Mesothelial cell of epicardium (in vitro differentiated cells): Measurements from ENCODE around the gene OGDH. TPM values are rescaled to one million over a fixed set of nuclear protein-coding genes. Genes with fewer than 3 reads are reported as not detected.

Experiments used
- DNase-seq, 2 experiments: peaks; one replicate each; pipeline ENCODE4 v3.0.0; 2021; ENCODE audit warnings: low spot score in 2 of 2; ENCODE audit not compliant: unreplicated experiment in 2 of 2
- H3K27ac Mint-ChIP-seq: 2 replicates; pipeline ENCODE4 v1.8.0; 2021; ENCODE audit warnings: mixed read lengths
- H3K27me3 Mint-ChIP-seq: 2 replicates; pipeline ENCODE4 v1.8.0; 2021; ENCODE audit warnings: low read depth, mixed read lengths
- H3K36me3 Mint-ChIP-seq: 2 replicates; pipeline ENCODE4 v1.8.0; 2021; ENCODE audit warnings: mixed read lengths
- H3K4me1 Mint-ChIP-seq: 2 replicates; pipeline ENCODE4 v1.8.0; 2021; ENCODE audit warnings: mixed read lengths
- H3K4me3 Mint-ChIP-seq: 2 replicates; pipeline ENCODE4 v1.8.0; 2021; ENCODE audit warnings: mild to moderate bottlenecking, moderate library complexity, mixed read lengths
- H3K9me3 Mint-ChIP-seq: 2 replicates; pipeline ENCODE4 v1.8.0; 2021; ENCODE audit warnings: mixed read lengths
- CTCF ChIP-seq: fragments of 200-600 bp; sonication (generic); IDR thresholded peaks from one replicate; pipeline ENCODE4 v1.5.0; 2021; ENCODE audit warnings: antibody characterized with exemption; ENCODE audit not compliant: unreplicated experiment
- total RNA-seq: library from RNA; stranded (reverse); gene quantifications from 3 replicates; pipeline ENCODE4 v1.2.1, GENCODE V29; 2021

The OGDH gene
- total RNA-seq, 1 donor from 2014 or later = 71.2 TPM

GRCh38 chr7:44666566-44666965, 60.1 kb downstream of the OGDH start:
- Mint-ChIP-seq H3K36me3 (peaks cover 36% of the 10 kb centered on the region), H3K27ac (no peak overlapping the region), H3K9me3 (peaks cover 3% of the 10 kb centered on the region), H3K4me3 (no peak overlapping the region), H3K4me1 (peaks cover 11% of the 10 kb centered on the region), H3K27me3 (no peaks in the 10 kb centered on the region)
- TF ChIP-seq CTCF = no peak
- DNase-seq = no peak

- Mint-ChIP-seq H3K27me3 (no peaks in the 10 kb centered on the region), H3K4me3 (no peak overlapping the region), H3K4me1 (peaks cover 11% of the 10 kb centered on the region), H3K27ac (no peak overlapping the region), H3K9me3 (peaks cover under 1% of the 10 kb centered on the region), H3K36me3 (peaks cover 35% of the 10 kb centered on the region)
- no peak for DNase-seq
- TF ChIP-seq CTCF = no peak
These were observed 60.8 kb downstream of the OGDH start for GRCh38 chr7:44667190-44667589.

GRCh38 chr7:44671069-44671468, 64.6 kb downstream of the OGDH start:
- Mint-ChIP-seq H3K4me1 (peaks cover 2% of the 10 kb centered on the region), H3K9me3 (no peaks in the 10 kb centered on the region), H3K27ac (no peak overlapping the region), H3K36me3 (peaks cover 39% of the 10 kb centered on the region), H3K4me3 (no peak overlapping the region), H3K27me3 (no peaks in the 10 kb centered on the region)
- TF ChIP-seq CTCF = no peak
- DNase-seq = no peak

GRCh38 chr7:44673324-44673723, 66.9 kb downstream of the OGDH start:
- no peak overlapping the region for H3K27ac Mint-ChIP-seq
- peaks cover 34% of the 10 kb centered on the region for H3K36me3 Mint-ChIP-seq
- no peaks in the 10 kb centered on the region for H3K9me3 Mint-ChIP-seq
- H3K27me3 Mint-ChIP-seq = no peaks in the 10 kb centered on the region
- no peak overlapping the region for H3K4me3 Mint-ChIP-seq
- TF ChIP-seq CTCF = no peak
- no peak for DNase-seq
- no peaks in the 10 kb centered on the region for H3K4me1 Mint-ChIP-seq

GRCh38 chr7:44673771-44674170, 67.3 kb downstream of the OGDH start:
- no peaks in the 10 kb centered on the region for H3K27me3 Mint-ChIP-seq
- DNase-seq = no peak
- no peak overlapping the region for H3K27ac Mint-ChIP-seq
- no peak for TF ChIP-seq CTCF
- H3K4me3 Mint-ChIP-seq = no peak overlapping the region
- H3K4me1 Mint-ChIP-seq = no peaks in the 10 kb centered on the region
- no peaks in the 10 kb centered on the region for H3K9me3 Mint-ChIP-seq
- peaks cover 34% of the 10 kb centered on the region for H3K36me3 Mint-ChIP-seq

GRCh38 chr7:44674381-44674780, 68.0 kb downstream of the OGDH start:
- DNase-seq = no peak
- no peaks in the 10 kb centered on the region for H3K27me3 Mint-ChIP-seq
- TF ChIP-seq CTCF = no peak
- H3K36me3 Mint-ChIP-seq = peaks cover 35% of the 10 kb centered on the region
- no peak overlapping the region for H3K27ac Mint-ChIP-seq
- H3K4me3 Mint-ChIP-seq = no peak overlapping the region
- H3K4me1 Mint-ChIP-seq = no peaks in the 10 kb centered on the region
- no peaks in the 10 kb centered on the region for H3K9me3 Mint-ChIP-seq
